Activated naive CD4-positive, alpha-beta T cell treated with Interleukin-2 at 50 U/mL for 16 hours (primary cell): ENCODE results near the gene HSD17B4.
"Not testable (repeated sequence)": the region's sequence is repeated elsewhere in the genome, so short reads cannot be mapped to it uniquely, and the experiment has no call there.

Experiments
- DNase-seq: peaks from one replicate; pipeline ENCODE4 v3.0.0-alpha.2; 2020

HSD17B4 gene

GRCh38 chr5:119480629-119481028 lies 28.3 kb downstream of the HSD17B4 start:
- DNase-seq: not testable (repeated sequence)

GRCh38 chr5:119483155-119483554 lies 30.9 kb downstream of the HSD17B4 start:
- no peak for DNase-seq

- no peak for DNase-seq
These were observed 32.6 kb downstream of the HSD17B4 start for GRCh38 chr5:119484884-119485283.

GRCh38 chr5:119501671-119502179 lies 49.4 kb downstream of the HSD17B4 start:
- DNase-seq: no peak

- DNase-seq: not testable (repeated sequence)
These were observed 51.6 kb downstream of the HSD17B4 start for GRCh38 chr5:119503939-119504338.

- DNase-seq: no peak
These were observed 60.0 kb downstream of the HSD17B4 start for GRCh38 chr5:119512277-119512676.

- DNase-seq: no peak
These were observed 62.9 kb downstream of the HSD17B4 start for GRCh38 chr5:119515192-119515591.

- DNase-seq: not testable (repeated sequence)
These were observed 64.8 kb downstream of the HSD17B4 start for GRCh38 chr5:119517115-119517514.

GRCh38 chr5:119521232-119521631 lies 68.9 kb downstream of the HSD17B4 start:
- no peak for DNase-seq

GRCh38 chr5:119522841-119523240 lies 70.5 kb downstream of the HSD17B4 start:
- DNase-seq: no peak

- no peak for DNase-seq
These were observed 72.2 kb downstream of the HSD17B4 start for GRCh38 chr5:119524485-119524884.

- DNase-seq: no peak
These were observed 75.1 kb downstream of the HSD17B4 start for GRCh38 chr5:119527351-119527750.

- no peak for DNase-seq
These were observed 77.5 kb downstream of the HSD17B4 start for GRCh38 chr5:119529811-119530210.

GRCh38 chr5:119532637-119533036 lies 80.3 kb downstream of the HSD17B4 start:
- no peak for DNase-seq

- DNase-seq: no peak
These were observed 85.4 kb downstream of the HSD17B4 start for GRCh38 chr5:119537704-119538103.

GRCh38 chr5:119541716-119542115 lies 89.4 kb downstream of the HSD17B4 start:
- no peak for DNase-seq

- no peak for DNase-seq
These were observed 99.5 kb downstream of the HSD17B4 start for GRCh38 chr5:119551819-119552218.

- no peak for DNase-seq
These were observed 102.3 kb downstream of the HSD17B4 start for GRCh38 chr5:119554597-119554996.

GRCh38 chr5:119570910-119571309 lies 118.6 kb downstream of the HSD17B4 start:
- no peak for DNase-seq

- DNase-seq: no peak
These were observed 126.6 kb downstream of the HSD17B4 start for GRCh38 chr5:119578937-119579336.

GRCh38 chr5:119582987-119583386 lies 130.7 kb downstream of the HSD17B4 start:
- no peak for DNase-seq

GRCh38 chr5:119583684-119584083 lies 131.4 kb downstream of the HSD17B4 start:
- DNase-seq: no peak
